ENCODE measurements around the gene PEX26. TPM values are rescaled to one million over a fixed set of nuclear protein-coding genes. Genes with fewer than 3 reads are reported as not detected.

PEX26 gene
- polyA plus RNA-seq, 1 donor from 2014 or later = 30.2 TPM

GRCh38 chr22:18067121-18067520, 10.7 kb upstream of the PEX26 start:
- H3K9me3 ChIP-seq (ENCODE audit: low read length) = no peaks in the 10 kb centered on the region
- H3K79me2 ChIP-seq (replicated peaks; ENCODE audit: insufficient read depth, low read length) = no peaks in the 10 kb centered on the region
- H3K27me3 ChIP-seq (ENCODE audit: insufficient read depth, low read depth, low read length) = no peaks in the 10 kb centered on the region
- no peaks in the 10 kb centered on the region for H3K36me3 ChIP-seq (ENCODE audit: insufficient read depth, low read length)
- no peak overlapping the region for H2AFZ ChIP-seq (ENCODE audit: low read depth, low read length)
- H3F3A ChIP-seq (ENCODE audit: insufficient read depth, low read length, poor library complexity, severe bottlenecking) = no peaks in the 10 kb centered on the region
- no peak overlapping the region for H3K4me2 ChIP-seq (ENCODE audit: low read length)
- H3K27ac ChIP-seq (ENCODE audit: low read length) = no peak overlapping the region
- H3K9ac ChIP-seq (ENCODE audit: low read length) = no peak overlapping the region
- TF ChIP-seq, protein P1, sequence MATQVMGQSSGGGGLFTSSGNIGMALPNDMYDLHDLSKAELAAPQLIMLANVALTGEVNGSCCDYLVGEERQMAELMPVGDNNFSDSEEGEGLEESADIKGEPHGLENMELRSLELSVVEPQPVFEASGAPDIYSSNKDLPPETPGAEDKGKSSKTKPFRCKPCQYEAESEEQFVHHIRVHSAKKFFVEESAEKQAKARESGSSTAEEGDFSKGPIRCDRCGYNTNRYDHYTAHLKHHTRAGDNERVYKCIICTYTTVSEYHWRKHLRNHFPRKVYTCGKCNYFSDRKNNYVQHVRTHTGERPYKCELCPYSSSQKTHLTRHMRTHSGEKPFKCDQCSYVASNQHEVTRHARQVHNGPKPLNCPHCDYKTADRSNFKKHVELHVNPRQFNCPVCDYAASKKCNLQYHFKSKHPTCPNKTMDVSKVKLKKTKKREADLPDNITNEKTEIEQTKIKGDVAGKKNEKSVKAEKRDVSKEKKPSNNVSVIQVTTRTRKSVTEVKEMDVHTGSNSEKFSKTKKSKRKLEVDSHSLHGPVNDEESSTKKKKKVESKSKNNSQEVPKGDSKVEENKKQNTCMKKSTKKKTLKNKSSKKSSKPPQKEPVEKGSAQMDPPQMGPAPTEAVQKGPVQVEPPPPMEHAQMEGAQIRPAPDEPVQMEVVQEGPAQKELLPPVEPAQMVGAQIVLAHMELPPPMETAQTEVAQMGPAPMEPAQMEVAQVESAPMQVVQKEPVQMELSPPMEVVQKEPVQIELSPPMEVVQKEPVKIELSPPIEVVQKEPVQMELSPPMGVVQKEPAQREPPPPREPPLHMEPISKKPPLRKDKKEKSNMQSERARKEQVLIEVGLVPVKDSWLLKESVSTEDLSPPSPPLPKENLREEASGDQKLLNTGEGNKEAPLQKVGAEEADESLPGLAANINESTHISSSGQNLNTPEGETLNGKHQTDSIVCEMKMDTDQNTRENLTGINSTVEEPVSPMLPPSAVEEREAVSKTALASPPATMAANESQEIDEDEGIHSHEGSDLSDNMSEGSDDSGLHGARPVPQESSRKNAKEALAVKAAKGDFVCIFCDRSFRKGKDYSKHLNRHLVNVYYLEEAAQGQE (IDR thresholded peaks at IDR 0.05; ENCODE audit: borderline replicate concordance) = no peak
- TF ChIP-seq EP300 (conservative IDR thresholded peaks at IDR 0.05; ENCODE audit: poor library complexity, severe bottlenecking) (no peak), POLR2AphosphoS5 (IDR thresholded peaks at IDR 0.05) (no peak), CTCF (IDR thresholded peaks at IDR 0.05; ENCODE audit: poor library complexity, severe bottlenecking) (no peak), RAD21 (conservative IDR thresholded peaks at IDR 0.05) (no peak), MXI1 (conservative IDR thresholded peaks at IDR 0.05; ENCODE audit: poor library complexity, severe bottlenecking) (no peak), EZH2 (IDR thresholded peaks at IDR 0.05; ENCODE audit: borderline replicate concordance, insufficient read depth, low read length, poor library complexity, severe bottlenecking) (no peak), TAF1 (IDR thresholded peaks at IDR 0.05; ENCODE audit: low read depth) (no peak), SMC3 (conservative IDR thresholded peaks at IDR 0.05; ENCODE audit: poor library complexity) (no peak)
- H3K9me2 ChIP-seq (ENCODE audit: insufficient read depth, low read length) = no peaks in the 10 kb centered on the region
- no peaks in the 10 kb centered on the region for H4K20me1 ChIP-seq (ENCODE audit: insufficient read depth)
- no peak overlapping the region for H3K4me3 ChIP-seq (ENCODE audit: low read length)

DNA sequence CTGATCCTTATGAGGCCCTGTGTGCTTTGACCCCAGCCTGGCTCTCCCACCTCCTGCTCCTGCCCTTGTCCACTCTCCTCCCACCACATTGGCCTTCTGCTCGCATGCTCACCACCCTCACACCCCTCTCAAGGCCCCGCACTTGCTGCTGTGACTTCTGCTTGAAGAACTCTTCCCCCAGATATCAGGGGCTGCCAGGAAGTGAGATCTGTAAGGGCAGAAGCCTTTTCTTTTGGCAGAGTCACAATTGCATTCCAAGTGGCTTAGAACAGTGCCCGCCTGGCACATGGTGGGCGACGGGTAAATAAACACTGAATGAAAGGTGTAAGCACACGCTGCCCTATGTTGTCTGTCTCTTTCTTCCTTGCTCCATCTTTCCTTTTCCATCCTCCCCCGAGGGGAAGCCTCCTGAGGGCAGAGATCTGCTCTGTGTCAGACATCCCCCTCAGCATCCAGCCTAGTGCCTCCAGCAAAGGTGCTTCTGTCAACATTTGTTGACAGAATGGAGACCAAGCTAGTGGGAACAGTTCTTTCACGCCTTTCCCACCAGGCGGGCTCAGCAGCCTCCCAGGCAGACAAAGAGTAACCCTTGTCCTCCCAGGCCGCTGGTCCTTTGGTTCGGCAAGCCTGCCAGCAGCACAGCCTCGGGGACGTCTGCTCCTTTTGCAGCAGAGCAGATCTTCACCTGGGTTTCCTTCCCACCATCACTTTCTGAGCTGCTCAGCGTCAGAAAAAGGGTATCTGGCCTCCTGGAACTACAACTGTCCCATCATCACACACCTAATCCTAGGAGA, 10.0 kb upstream of the PEX26 start:
- Histone ChIP-seq H3K9ac (ENCODE audit: low read length) (no peak overlapping the region), H3F3A (ENCODE audit: insufficient read depth, low read length, poor library complexity, severe bottlenecking) (no peaks in the 10 kb centered on the region), H3K4me2 (ENCODE audit: low read length) (no peak overlapping the region), H3K27ac (ENCODE audit: low read length) (no peak overlapping the region), H2AFZ (ENCODE audit: low read depth, low read length) (no peak overlapping the region), H3K9me2 (ENCODE audit: insufficient read depth, low read length) (no peaks in the 10 kb centered on the region), H3K36me3 (ENCODE audit: insufficient read depth, low read length) (no peaks in the 10 kb centered on the region), H3K9me3 (ENCODE audit: low read length) (no peaks in the 10 kb centered on the region), H3K27me3 (ENCODE audit: insufficient read depth, low read depth, low read length) (no peaks in the 10 kb centered on the region), H3K79me2 (replicated peaks; ENCODE audit: insufficient read depth, low read length) (no peaks in the 10 kb centered on the region), H4K20me1 (ENCODE audit: insufficient read depth) (no peaks in the 10 kb centered on the region), H3K4me3 (ENCODE audit: low read length) (no peak overlapping the region)
- no peak for TF ChIP-seq TAF1 (IDR thresholded peaks at IDR 0.05; ENCODE audit: low read depth)

Data from neural cell (in vitro differentiated cells).